ENCODE results near the gene OBSL1.

The OBSL1 gene

GRCh38 chr2:219506802-219507526 lies 64.4 kb downstream of the OBSL1 start:
- no peaks in the 10 kb centered on the region for H3K9me3 ChIP-seq (ENCODE audit: control insufficient read depth, insufficient read depth, low read length)
- peaks cover 6% of the 10 kb centered on the region; the same call in 1 of the 2 replicates for H3K36me3 ChIP-seq (ENCODE audit: insufficient read depth, low read length)
- H3K4me1 ChIP-seq (ENCODE audit: insufficient read depth, low read length), result peaks cover 33% of the 10 kb centered on the region
- peak overlapping the region; percentile 8; the same call in 1 of the 2 replicates for H3K9ac ChIP-seq (ENCODE audit: low read depth, low read length)

GRCh38 chr2:219506153-219506801 lies 65.1 kb downstream of the OBSL1 start:
- H3K9ac ChIP-seq (ENCODE audit: low read depth, low read length), result peak overlapping the region; percentile 8; the same call in 1 of the 2 replicates
- H3K4me1 ChIP-seq (ENCODE audit: insufficient read depth, low read length), result peaks cover 37% of the 10 kb centered on the region
- peaks cover 6% of the 10 kb centered on the region for H3K36me3 ChIP-seq (ENCODE audit: insufficient read depth, low read length)
- H3K9me3 ChIP-seq (ENCODE audit: control insufficient read depth, insufficient read depth, low read length), result no peaks in the 10 kb centered on the region

- H3K4me1 ChIP-seq (ENCODE audit: insufficient read depth, low read length), result peaks cover 38% of the 10 kb centered on the region
- peaks cover 6% of the 10 kb centered on the region for H3K36me3 ChIP-seq (ENCODE audit: insufficient read depth, low read length)
- H3K9ac ChIP-seq (ENCODE audit: low read depth, low read length), result no peak overlapping the region
- H3K9me3 ChIP-seq (ENCODE audit: control insufficient read depth, insufficient read depth, low read length), result no peaks in the 10 kb centered on the region
These were observed 65.8 kb downstream of the OBSL1 start for GRCh38 chr2:219505585-219505984.

GRCh38 chr2:219502618-219503017 lies 68.7 kb downstream of the OBSL1 start:
- Histone ChIP-seq H3K9me3 (ENCODE audit: control insufficient read depth, insufficient read depth, low read length) (no peaks in the 10 kb centered on the region), H3K9ac (ENCODE audit: low read depth, low read length) (no peak overlapping the region), H3K36me3 (ENCODE audit: insufficient read depth, low read length) (peaks cover 6% of the 10 kb centered on the region), H3K4me1 (ENCODE audit: insufficient read depth, low read length) (peaks cover 43% of the 10 kb centered on the region)

- H3K9me3 ChIP-seq (ENCODE audit: control insufficient read depth, insufficient read depth, low read length), result no peaks in the 10 kb centered on the region
- peaks cover 36% of the 10 kb centered on the region; the same call in 1 of the 2 replicates for H3K4me1 ChIP-seq (ENCODE audit: insufficient read depth, low read length)
- no peak overlapping the region for H3K9ac ChIP-seq (ENCODE audit: low read depth, low read length)
- peaks cover 6% of the 10 kb centered on the region for H3K36me3 ChIP-seq (ENCODE audit: insufficient read depth, low read length)
These were observed 69.5 kb downstream of the OBSL1 start for GRCh38 chr2:219501849-219502248.
